Psoas muscle (tissue), 8 donors: ENCODE results near the gene ADAP1. TPM values are rescaled to one million over a fixed set of nuclear protein-coding genes. Genes with fewer than 3 reads are reported as not detected.
A peak's percentile ranks its signal among the peaks of the same experiment; 100 is the strongest.

Source experiments
- ATAC-seq, 4 donors: fragments of 200-7000 bp; cut with Tn5 transposase; one replicate each; pipeline ENCODE4 v1.9.1; 2020; ENCODE audit warnings: moderate library complexity in 3 of 4, mild to moderate bottlenecking in 2 of 4
- DNase-seq, 2 donors: peaks; one replicate each; pipeline ENCODE4 v3.0.0-alpha.2; 2020
- H3K27ac ChIP-seq: fragments of 200-600 bp; one replicate; pipeline ENCODE4 v1.8.0; 2022
- H3K27me3 ChIP-seq, 3 donors: fragments of 200-600 bp in 1 of 3; one replicate each; pipeline versions ENCODE4 v1.6.1 to v1.8.0; 2013 to 2022; ENCODE audit warnings: low read length in 2 of 3, mild to moderate bottlenecking in 2 of 3, moderate library complexity in 1 of 3; ENCODE audit not compliant: insufficient read depth in 3 of 3
- H3K36me3 ChIP-seq, 2 donors: fragments of 200-600 bp in 1 of 2; one replicate each; pipeline versions ENCODE4 v1.6.1 to v1.8.0; 2013 to 2022; ENCODE audit warnings: low read depth in 1 of 2, mild to moderate bottlenecking in 1 of 2, moderate library complexity in 1 of 2; ENCODE audit not compliant: insufficient read depth in 1 of 2
- H3K4me1 ChIP-seq: fragments of 200-600 bp; one replicate; pipeline ENCODE4 v1.8.0; 2022
- H3K4me3 ChIP-seq: fragments of 200-600 bp; one replicate; pipeline ENCODE4 v1.8.0; 2022; ENCODE audit warnings: mild to moderate bottlenecking
- H3K9me3 ChIP-seq: fragments of 200-600 bp; one replicate; pipeline ENCODE4 v1.8.0; 2022
- WGBS, 3 donors: extraction: QIAGEN DNeasy Blood & Tissue Kit; methylation state at CpG; one replicate each; pipeline versions ENCODE4 v1.1.6 to v1.1.7; 2013; 5-methylcytosine and 5-hydroxymethylcytosine counted together
- intact Hi-C, 2 donors: fragments of 100-400 bp; cut with DNase I; formaldehyde crosslinking; loops; one replicate each; pipeline versions ENCODE4 v1.11.0 to v1.14.2; 2022
- polyA plus RNA-seq, 3 donors: library from polyadenylated mRNA; stranded (reverse); fragments of 200-250 nt; gene quantifications; one replicate each; pipeline ENCODE4 v1.2.3, GENCODE V29; 2013
- total RNA-seq, 4 donors: library from RNA; stranded (reverse); fragmentation: NEBNext Ultra II Directional in 2 of 4; extraction: Animal tissue kit (Norgen Biotek cat#: 25700) in 2 of 4; gene quantifications; one replicate each; pipeline versions ENCODE4 v1.2.1 to v1.2.4, GENCODE V29; 2021 to 2023
- TF ChIP-seq, protein P1 (sequence below): fragments of 200-600 bp; IDR thresholded peaks from one replicate; pipeline ENCODE4 v1.8.0; 2022; ENCODE audit warnings: antibody characterized with exemption
- donor health status: healthy with polysubstance abuse.
- donor health status: DM: no; HTN: no; CAD: no; lungs with moderate emphysema.
- donor health status: Bipolar disorder and iron deficiency.
- donor health status: healthy.
- donor health status: DM: yes; HTN: yes; CAD: no.
- donor health status: DM: no; HTN: no; CAD: no.
- donor health status: DM: no; HTN: no; CAD: no.
- donor health status: DM: yes; HTN: yes; CAD: no.

The ADAP1 gene
- total and polyA plus RNA-seq, 7 donors = 0.18 to 1.4 (median 0.88) TPM

DNA sequence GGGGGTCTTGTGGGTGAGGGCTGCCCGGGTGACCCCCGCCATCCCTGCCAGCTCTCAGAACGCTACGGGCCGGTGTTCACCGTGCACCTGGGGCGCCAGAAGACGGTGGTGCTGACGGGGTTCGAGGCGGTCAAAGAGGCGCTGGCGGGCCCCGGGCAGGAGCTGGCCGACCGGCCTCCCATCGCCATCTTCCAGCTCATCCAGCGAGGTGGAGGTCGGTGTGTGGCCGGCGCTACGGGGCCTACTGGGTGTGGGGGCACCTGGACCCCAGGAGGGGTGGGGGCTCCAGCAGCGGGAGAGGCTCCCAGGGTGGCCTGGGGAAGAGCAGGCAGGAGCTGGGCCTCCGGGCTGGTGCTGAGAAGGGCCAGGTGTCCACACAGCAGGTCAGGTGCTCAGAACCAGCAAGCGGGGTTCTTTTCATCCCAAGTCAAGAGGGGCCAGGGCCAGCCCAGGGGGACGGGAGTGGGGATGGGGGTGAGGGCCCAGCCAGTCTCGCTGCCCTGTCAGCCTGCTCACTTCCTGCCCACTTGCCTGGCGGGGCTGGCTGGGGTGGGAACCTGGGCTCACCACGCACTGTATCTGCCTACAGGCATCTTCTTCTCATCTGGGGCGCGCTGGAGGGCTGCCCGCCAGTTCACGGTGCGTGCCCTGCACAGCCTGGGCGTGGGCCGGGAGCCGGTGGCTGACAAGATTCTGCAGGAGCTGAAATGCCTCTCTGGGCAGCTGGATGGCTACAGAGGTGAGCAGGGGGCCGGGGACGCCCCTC, 30.1 kb upstream of the ADAP1 start:
- no peak for DNase-seq
- intact Hi-C loops = no loop called here
- H3K4me1 ChIP-seq = no peaks in the 10 kb centered on the region

DNA sequence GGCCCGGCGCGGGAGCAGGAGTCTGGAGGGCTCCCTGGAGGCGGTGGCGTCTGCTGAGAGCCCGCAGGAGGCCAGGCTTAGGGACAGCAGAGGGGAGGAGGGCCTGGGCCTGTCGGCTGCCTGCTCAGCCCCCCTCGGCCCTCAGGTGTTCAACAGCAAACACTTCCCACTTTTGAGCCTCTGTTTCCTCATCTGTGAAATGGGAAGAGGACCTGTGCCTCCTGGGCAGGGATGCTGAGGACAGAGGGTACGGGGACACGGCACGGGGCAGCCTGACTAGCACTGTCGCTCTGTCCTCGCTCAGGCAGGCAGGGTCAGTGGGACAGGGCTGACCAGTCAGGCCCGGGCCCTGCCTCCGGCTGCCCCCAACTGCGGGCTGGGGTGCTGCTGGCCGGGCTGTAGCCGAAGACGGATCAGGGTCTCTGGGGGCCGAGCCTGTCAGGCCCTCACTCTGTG, 29.2 kb upstream of the ADAP1 start:
- H3K4me1 ChIP-seq = no peaks in the 10 kb centered on the region
- no peaks in the 10 kb centered on the region for H3K36me3 ChIP-seq
- ATAC-seq (peak in 1 of 4 donors; percentile 3), DNase-seq (no peak)
- 74 to 79% (median 79%) methylated on average over 20 of the region's 20 CpGs for WGBS, 3 donors
- H3K9me3 ChIP-seq = no peaks in the 10 kb centered on the region
- peaks cover 0 to 57% (median 15%) of the 10 kb centered on the region in 3 donors for H3K27me3 ChIP-seq
- no peak overlapping the region for H3K4me3 ChIP-seq
- intact Hi-C loops = no loop called here
- H3K27ac ChIP-seq = no peak overlapping the region
- TF ChIP-seq, protein P1, sequence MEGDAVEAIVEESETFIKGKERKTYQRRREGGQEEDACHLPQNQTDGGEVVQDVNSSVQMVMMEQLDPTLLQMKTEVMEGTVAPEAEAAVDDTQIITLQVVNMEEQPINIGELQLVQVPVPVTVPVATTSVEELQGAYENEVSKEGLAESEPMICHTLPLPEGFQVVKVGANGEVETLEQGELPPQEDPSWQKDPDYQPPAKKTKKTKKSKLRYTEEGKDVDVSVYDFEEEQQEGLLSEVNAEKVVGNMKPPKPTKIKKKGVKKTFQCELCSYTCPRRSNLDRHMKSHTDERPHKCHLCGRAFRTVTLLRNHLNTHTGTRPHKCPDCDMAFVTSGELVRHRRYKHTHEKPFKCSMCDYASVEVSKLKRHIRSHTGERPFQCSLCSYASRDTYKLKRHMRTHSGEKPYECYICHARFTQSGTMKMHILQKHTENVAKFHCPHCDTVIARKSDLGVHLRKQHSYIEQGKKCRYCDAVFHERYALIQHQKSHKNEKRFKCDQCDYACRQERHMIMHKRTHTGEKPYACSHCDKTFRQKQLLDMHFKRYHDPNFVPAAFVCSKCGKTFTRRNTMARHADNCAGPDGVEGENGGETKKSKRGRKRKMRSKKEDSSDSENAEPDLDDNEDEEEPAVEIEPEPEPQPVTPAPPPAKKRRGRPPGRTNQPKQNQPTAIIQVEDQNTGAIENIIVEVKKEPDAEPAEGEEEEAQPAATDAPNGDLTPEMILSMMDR = no peak

More for the DNA sequence above, 30.1 kb upstream of the ADAP1 start:
- Histone ChIP-seq H3K27ac (no peak overlapping the region), H3K4me3 (no peak overlapping the region), H3K27me3 (peaks cover 0 to 66% (median 18%) of the 10 kb centered on the region in 3 donors), H3K9me3 (no peaks in the 10 kb centered on the region), H3K36me3 (no peaks in the 10 kb centered on the region)
- ATAC-seq = no peak
- TF ChIP-seq, protein P1 = no peak
- 69 to 77% (median 76%) methylated on average over 38 to 39 of the region's 39 CpGs for WGBS, 3 donors

DNA sequence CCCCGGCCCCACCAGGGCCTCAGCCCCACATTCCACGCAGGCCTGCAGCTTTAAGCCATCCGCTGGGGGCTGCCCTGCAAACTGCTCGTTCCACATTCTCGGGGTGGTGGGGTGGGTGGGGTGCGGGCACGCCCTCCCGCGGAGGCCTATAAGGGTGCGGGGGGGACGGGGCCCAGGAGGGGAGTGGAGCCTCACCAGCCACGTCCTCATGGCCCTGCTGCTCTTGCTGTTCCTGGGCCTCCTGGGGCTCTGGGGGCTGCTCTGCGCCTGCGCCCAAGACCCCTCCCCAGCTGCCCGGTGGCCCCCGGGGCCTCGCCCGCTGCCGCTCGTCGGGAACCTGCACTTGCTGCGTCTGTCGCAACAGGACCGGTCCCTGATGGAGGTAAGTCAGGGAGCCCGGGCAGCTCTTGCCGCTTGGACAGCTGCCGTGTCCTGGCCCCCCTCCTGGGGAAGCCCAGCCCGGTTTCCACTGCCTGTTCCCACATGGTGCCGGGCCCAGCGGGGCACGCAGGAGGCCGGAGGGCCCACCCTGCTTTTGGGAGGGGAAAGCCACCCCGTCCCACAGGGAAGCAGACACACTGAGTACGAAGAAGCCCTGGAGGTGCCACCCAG, 28.6 kb upstream of the ADAP1 start, which contains the start of gene CYP2W1:
CYP2W1 (plus strand) TSS at position 178 of the 612 bp plus-strand sequence; CDS start at position 209, 31 bp downstream.
- 33 to 47% (median 42%) methylated on average over 24 to 34 of the region's 34 CpGs for whole genome bisulfite sequencing, 3 donors
- no peak for DNase-seq
- Histone ChIP-seq H3K4me1 (no peaks in the 10 kb centered on the region), H3K36me3 (no peaks in the 10 kb centered on the region), H3K27ac (no peak within 1 kb of the TSS), H3K4me3 (no peak within 1 kb of the TSS), H3K27me3 (peaks cover 0 to 51% (median 13%) of the 10 kb centered on the region in 3 donors), H3K9me3 (no peaks in the 10 kb centered on the region)
- intact Hi-C loops = no loop called here
- ATAC-seq = peak in 1 of 4 donors; percentile 3
- TF ChIP-seq, protein P1 = no peak

DNA sequence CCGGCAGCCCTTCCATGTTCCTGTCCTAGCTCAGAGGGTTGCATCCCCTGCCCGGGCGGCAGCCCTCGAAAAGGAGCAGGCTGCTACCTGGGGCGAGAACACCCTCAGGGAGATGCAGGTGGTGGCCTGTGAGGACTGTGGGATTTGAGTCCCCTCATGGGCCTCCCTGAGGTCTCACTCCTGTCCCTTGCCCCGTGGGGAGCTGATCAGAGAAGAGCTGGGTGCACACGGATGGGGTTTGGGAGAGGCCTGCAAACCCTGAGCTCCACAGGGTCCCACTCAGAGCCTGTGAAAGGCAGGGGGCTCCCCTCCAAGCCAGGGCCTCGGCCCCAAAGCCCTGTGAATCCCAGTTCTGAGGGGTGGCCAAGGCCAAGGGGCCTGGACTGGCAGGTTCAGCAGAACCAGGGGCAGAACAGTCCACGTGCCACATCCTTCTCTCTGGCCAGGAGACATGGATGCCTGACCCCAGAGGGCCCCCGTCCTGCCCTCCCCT, 28.1 kb upstream of the ADAP1 start:
- 46 to 49% (median 47%) methylated on average over 10 of the region's 10 CpGs for WGBS, 3 donors
- Histone ChIP-seq H3K4me1 (no peaks in the 10 kb centered on the region), H3K27ac (no peak overlapping the region), H3K36me3 (no peaks in the 10 kb centered on the region), H3K9me3 (no peaks in the 10 kb centered on the region), H3K27me3 (peaks cover 0 to 46% (median 13%) of the 10 kb centered on the region in 3 donors), H3K4me3 (no peak overlapping the region)
- DNase-seq (no peak), ATAC-seq (no peak)
- intact Hi-C loops = no loop called here
- TF ChIP-seq, protein P1 = no peak
